Stomach (tissue), 4 donors: ENCODE data around the gene IFNK.

Experiments
- CTCF ChIP-seq, 7 experiments: fragments of 450-650 bp in 4 of 7; fragments of 200-600 bp in 3 of 7; sonication (generic) in 3 of 7; IDR thresholded peaks; one replicate each; pipeline ENCODE4 v1.5.1; 2016 to 2019; ENCODE audit warnings: antibody characterized with exemption in 7 of 7, control low read depth in 2 of 7, mild to moderate bottlenecking in 1 of 7
- EP300 ChIP-seq: sonication (generic); formaldehyde crosslinking; IDR thresholded peaks from one replicate; pipeline ENCODE4 v1.6.1; 2017; ENCODE audit warnings: antibody characterized with exemption
- POLR2A ChIP-seq, 4 donors: fragments of 450-650 bp; IDR thresholded peaks; one replicate each; pipeline ENCODE4 v1.6.1; 2016; ENCODE audit warnings: antibody characterized with exemption in 4 of 4, control low read depth in 2 of 4, mild to moderate bottlenecking in 1 of 4, moderate library complexity in 1 of 4
- POLR2AphosphoS5 ChIP-seq, 3 donors: sonication (generic); formaldehyde crosslinking; IDR thresholded peaks; one replicate each; pipeline ENCODE4 v1.6.1; 2016; ENCODE audit warnings: antibody characterized with exemption in 3 of 3

- TF ChIP-seq CTCF (IDR thresholded peaks at IDR 0.05) (no peak), POLR2A (IDR thresholded peaks at IDR 0.05) (no peak), POLR2AphosphoS5 (IDR thresholded peaks at IDR 0.05) (no peak), EP300 (no peak)
These were observed 17.1 kb upstream of the IFNK start for GRCh38 chr9:27506981-27507380.
